ENCODE measurements around the gene MAMDC4.
"Not testable (repeated sequence)": the region's sequence is repeated elsewhere in the genome, so short reads cannot be mapped to it uniquely, and the experiment has no call there.

The MAMDC4 gene

GRCh38 chr9:136882109-136882946 lies 30.2 kb downstream of the MAMDC4 start:
- TF ChIP-seq CTCF (IDR thresholded peaks at IDR 0.05; ENCODE audit: borderline replicate concordance, insufficient read depth, low read depth, low read length): no peak
- H3K4me3 ChIP-seq (ENCODE audit: low read depth, low read length): peak overlapping the region; percentile 35

DNA sequence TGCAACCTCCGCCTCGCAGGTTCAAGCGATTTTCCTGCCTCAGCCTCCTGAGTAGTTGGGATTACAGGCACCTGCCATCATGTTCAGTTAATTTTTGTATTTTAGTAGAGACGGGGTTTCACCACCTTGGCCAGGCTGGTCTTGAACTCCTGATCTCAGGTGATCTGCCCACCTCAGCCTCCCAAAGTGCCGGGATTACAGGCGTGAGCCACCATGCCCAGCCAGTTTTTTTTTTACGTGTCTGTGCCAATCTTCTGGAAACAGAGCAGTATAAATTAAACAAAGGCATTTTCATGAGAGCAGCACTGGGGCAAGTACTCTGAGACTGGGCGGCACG lies 30.8 kb downstream of the MAMDC4 start:
- H3K4me3 ChIP-seq (ENCODE audit: low read depth, low read length): not testable (repeated sequence)

DNA sequence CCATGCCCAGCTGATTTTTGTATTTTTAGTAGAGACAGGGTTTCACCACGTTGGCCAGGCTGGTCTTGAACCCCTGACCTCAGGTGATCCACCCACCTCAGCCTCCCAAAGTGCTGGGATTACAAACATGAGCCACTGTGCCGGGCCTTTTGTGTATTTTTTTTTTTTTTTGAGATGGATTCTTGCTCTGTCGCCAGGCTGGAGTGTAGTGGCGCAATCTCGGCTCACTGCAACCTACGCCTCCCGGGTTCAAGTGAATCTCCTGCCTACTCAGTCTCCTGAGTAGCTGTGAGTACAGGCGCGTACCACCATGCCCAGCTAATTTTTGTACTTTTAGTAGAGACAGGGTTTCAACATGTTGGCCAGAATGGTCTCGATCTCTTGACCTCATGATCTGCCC lies 31.5 kb downstream of the MAMDC4 start:
- not testable (repeated sequence) for H3K4me3 ChIP-seq (ENCODE audit: low read depth, low read length)

GRCh38 chr9:136885950-136886578 lies 33.9 kb downstream of the MAMDC4 start, which contains the start of gene TRAF2:
TSS of gene TRAF2 (plus strand) at chr9:136886516. CDS start at chr9:136898741, 12,225 bp downstream.
- H3K4me3 ChIP-seq (ENCODE audit: low read depth, low read length): peak within 1 kb of the TSS; percentile 95
- TF ChIP-seq CTCF (IDR thresholded peaks at IDR 0.05; ENCODE audit: borderline replicate concordance, insufficient read depth, low read depth, low read length): no peak

DNA sequence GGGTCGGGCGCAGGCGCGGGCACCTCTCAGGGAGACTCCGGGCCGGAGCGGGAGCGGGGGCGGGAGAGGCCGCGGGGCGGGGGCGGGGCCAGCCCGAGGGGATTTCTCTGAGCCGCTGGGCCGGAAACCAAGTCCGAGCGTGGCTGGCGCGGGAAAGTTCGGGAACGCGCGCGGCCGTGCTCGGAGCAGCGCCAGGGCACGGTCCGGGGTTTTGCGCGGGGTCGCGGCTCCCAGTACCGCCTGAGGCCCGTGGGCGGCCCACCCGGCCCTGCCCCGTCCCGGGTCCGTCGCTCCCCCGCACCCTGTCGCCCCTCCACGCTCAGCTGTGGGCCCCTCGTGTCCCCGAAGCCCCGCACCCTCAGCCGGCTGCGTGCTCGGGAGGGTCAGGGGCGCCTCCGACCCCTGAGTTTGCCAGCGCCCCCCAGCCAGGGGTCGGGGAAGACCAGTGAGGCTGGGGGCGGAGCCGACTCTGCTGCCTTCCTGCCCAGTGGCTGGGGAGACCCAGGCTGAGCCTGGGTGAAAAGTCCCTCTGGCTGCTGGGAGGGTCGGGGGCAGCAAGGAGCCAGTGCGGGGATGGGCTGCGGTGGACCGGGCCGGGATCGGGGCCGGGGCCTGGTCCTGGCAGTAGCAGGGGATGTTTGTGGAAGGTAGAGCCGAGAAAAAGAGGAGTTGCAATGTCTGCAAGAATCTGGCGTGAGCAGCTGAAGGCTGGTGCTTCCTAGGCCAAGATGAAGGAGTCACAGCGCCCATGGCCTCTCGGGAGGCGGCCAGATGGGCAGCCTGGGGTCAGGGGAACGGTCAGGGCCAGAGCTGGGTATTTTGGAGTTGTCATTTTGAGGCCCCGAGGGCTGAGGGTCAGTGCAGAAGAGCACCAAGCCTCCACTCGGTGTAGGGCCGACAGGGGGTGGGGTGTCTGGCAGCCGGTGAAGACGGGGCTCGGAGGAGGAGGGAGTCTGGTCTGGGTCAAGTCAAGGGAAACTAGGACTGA lies 34.8 kb downstream of the MAMDC4 start:
- peak overlapping the region; percentile 95 for H3K4me3 ChIP-seq (ENCODE audit: low read depth, low read length)
- TF ChIP-seq CTCF (IDR thresholded peaks at IDR 0.05; ENCODE audit: borderline replicate concordance, insufficient read depth, low read depth, low read length): no peak

DNA sequence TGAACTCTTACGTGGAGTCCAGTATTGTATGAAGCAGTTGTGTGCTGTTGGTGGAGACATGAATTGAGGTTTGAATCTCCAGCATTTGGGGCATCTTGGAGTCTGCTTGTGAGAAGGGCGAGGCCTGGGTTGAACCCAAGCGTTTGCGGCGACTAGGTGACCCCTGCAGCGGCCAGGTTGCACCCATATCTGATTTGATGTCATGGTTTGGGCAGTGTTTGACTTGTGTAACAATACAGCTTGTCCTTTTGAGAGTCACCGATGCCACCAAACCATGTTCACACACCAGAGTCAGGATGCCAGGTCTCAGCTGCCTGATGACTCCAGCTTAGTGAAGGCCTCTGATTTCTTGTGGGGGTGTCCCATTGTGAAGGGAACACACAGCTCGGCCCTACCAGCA lies 36.3 kb downstream of the MAMDC4 start:
- H3K4me3 ChIP-seq (ENCODE audit: low read depth, low read length): no peak overlapping the region
- TF ChIP-seq CTCF (IDR thresholded peaks at IDR 0.05; ENCODE audit: borderline replicate concordance, insufficient read depth, low read depth, low read length): no peak

- TF ChIP-seq CTCF (IDR thresholded peaks at IDR 0.05; ENCODE audit: borderline replicate concordance, insufficient read depth, low read depth, low read length): no peak
- H3K4me3 ChIP-seq (ENCODE audit: low read depth, low read length): no peak overlapping the region
Measured at GRCh38 chr9:136889858-136890257, 37.7 kb downstream of the MAMDC4 start.
